GM23338 (cell line): Measurements from ENCODE around the gene OXCT2. TPM values are rescaled to one million over a fixed set of nuclear protein-coding genes. Genes with fewer than 3 reads are reported as not detected.

Experiments
- ATAC-seq: fragments of 200-7000 bp; cut with Tn5 transposase; 3 replicates; pipeline ENCODE4 v1.9.1; 2020
- DNase-seq: peaks from one replicate; pipeline ENCODE4 v3.0.0-alpha.2; 2015; ENCODE audit warnings: low spot score
- H2AFZ ChIP-seq: fragments of 200-600 bp; sonication (generic); 2 replicates; pipeline ENCODE4 v1.8.0; 2016; ENCODE audit warnings: antibody characterized with exemption, mild to moderate bottlenecking, moderate library complexity
- H3F3A ChIP-seq: fragments of 200-600 bp; sonication (generic); replicated peaks from 2 replicates; pipeline ENCODE4 v1.8.0; 2017; ENCODE audit warnings: antibody characterized with exemption, mixed run types, low read depth
- H3K27ac ChIP-seq: fragments of 200-600 bp; sonication (generic); 2 replicates; pipeline ENCODE4 v1.6.1; 2016; ENCODE audit warnings: low read depth
- H3K27me3 ChIP-seq: fragments of 200-600 bp; sonication (generic); 2 replicates; pipeline ENCODE4 v1.8.0; 2016; ENCODE audit warnings: mild to moderate bottlenecking, mixed run types, moderate library complexity; ENCODE audit not compliant: insufficient read depth
- H3K36me3 ChIP-seq: fragments of 200-600 bp; sonication (generic); 2 replicates; pipeline ENCODE4 v1.8.0; 2016; ENCODE audit warnings: mild to moderate bottlenecking; ENCODE audit not compliant: insufficient read depth
- H3K4me1 ChIP-seq: fragments of 200-600 bp; sonication (generic); 2 replicates; pipeline ENCODE4 v1.8.0; 2016; ENCODE audit warnings: mild to moderate bottlenecking, moderate library complexity; ENCODE audit not compliant: insufficient read depth
- H3K4me2 ChIP-seq: fragments of 200-600 bp; sonication (generic); 2 replicates; pipeline ENCODE4 v1.7.1; 2017; ENCODE audit warnings: mixed run types
- H3K4me3 ChIP-seq: fragments of 200-600 bp; sonication (generic); 2 replicates; pipeline ENCODE4 v1.6.1; 2016; ENCODE audit warnings: mixed run types
- H3K79me2 ChIP-seq: fragments of 200-600 bp; sonication (generic); replicated peaks from 2 replicates; pipeline ENCODE4 v1.8.0; 2017; ENCODE audit warnings: mild to moderate bottlenecking; ENCODE audit not compliant: insufficient read depth
- H3K9me2 ChIP-seq: fragments of 200-600 bp; sonication (generic); 2 replicates; pipeline ENCODE4 v1.8.0; 2017; ENCODE audit not compliant: insufficient read depth
- H4K20me1 ChIP-seq: fragments of 200-600 bp; sonication (generic); replicated peaks from 2 replicates; pipeline ENCODE4 v1.8.0; 2017; ENCODE audit warnings: mild to moderate bottlenecking; ENCODE audit not compliant: insufficient read depth
- H3K27ac Mint-ChIP-seq: 2 replicates; pipeline ENCODE4 v1.8.0; 2020; ENCODE audit warnings: inconsistent platforms, mild to moderate bottlenecking, moderate library complexity, mixed read lengths
- H3K27me3 Mint-ChIP-seq: 3 replicates; pipeline ENCODE4 v1.8.0; 2022; ENCODE audit warnings: low read depth, mild to moderate bottlenecking, moderate library complexity, mixed read lengths, inconsistent platforms; ENCODE audit not compliant: insufficient read depth, poor library complexity
- H3K36me3 Mint-ChIP-seq: 3 replicates; pipeline ENCODE4 v1.8.0; 2021; ENCODE audit warnings: low read depth, mild to moderate bottlenecking, inconsistent platforms, moderate library complexity, mixed read lengths
- H3K4me1 Mint-ChIP-seq: 3 replicates; pipeline ENCODE4 v1.8.0; 2020; ENCODE audit warnings: mild to moderate bottlenecking, inconsistent platforms, mixed read lengths
- H3K4me3 Mint-ChIP-seq: 3 replicates; pipeline ENCODE4 v1.8.0; 2021; ENCODE audit warnings: moderate library complexity, mild to moderate bottlenecking, inconsistent platforms, mixed read lengths
- H3K9me3 Mint-ChIP-seq: 3 replicates; pipeline ENCODE4 v1.8.0; 2020; ENCODE audit warnings: moderate library complexity, mild to moderate bottlenecking, inconsistent platforms, mixed read lengths
- CREB1 ChIP-seq: fragments of 250-450 bp; sonication (Bioruptor Pico); IDR thresholded peaks from 2 replicates; pipeline ENCODE4 v1.5.0; 2020; ENCODE audit warnings: low read depth, mild to moderate bottlenecking, moderate library complexity
- EZH2 ChIP-seq: fragments of 200-600 bp; sonication (generic); IDR thresholded peaks from one replicate; pipeline ENCODE4 v1.8.0; 2017; ENCODE audit warnings: antibody characterized with exemption, mild to moderate bottlenecking, low read depth; ENCODE audit not compliant: unreplicated experiment
- EZH2phosphoT487 ChIP-seq: fragments of 200-600 bp; sonication (generic); IDR thresholded peaks from one replicate; pipeline ENCODE4 v1.8.1; 2018; ENCODE audit warnings: antibody characterized with exemption; ENCODE audit not compliant: unreplicated experiment
- JUNB ChIP-seq: IDR thresholded peaks from one replicate; pipeline ENCODE4 v1.6.1; 2016; ENCODE audit warnings: antibody characterized with exemption; ENCODE audit not compliant: unreplicated experiment
- NANOG ChIP-seq: IDR thresholded peaks from 2 replicates; pipeline ENCODE4 v1.6.1; 2016; ENCODE audit warnings: antibody characterized with exemption, borderline replicate concordance
- POLR2AphosphoS5 ChIP-seq: IDR thresholded peaks from 2 replicates; pipeline ENCODE4 v1.6.1; 2016; ENCODE audit warnings: antibody characterized with exemption, low read depth
- STAT1 ChIP-seq: IDR thresholded peaks from one replicate; pipeline ENCODE4 v1.6.1; 2016; ENCODE audit warnings: antibody characterized with exemption; ENCODE audit not compliant: unreplicated experiment
- ZNF114 ChIP-seq: fragments of 250-450 bp; sonication (Bioruptor Pico); IDR thresholded peaks from 2 replicates; pipeline ENCODE4 v1.5.0; 2020; ENCODE audit warnings: mild to moderate bottlenecking, moderate library complexity
- ZNF331 ChIP-seq: fragments of 250-450 bp; sonication (Bioruptor Pico); IDR thresholded peaks from 2 replicates; pipeline ENCODE4 v1.5.0; 2020; ENCODE audit warnings: low read depth, mild to moderate bottlenecking, moderate library complexity
- polyA plus RNA-seq: library from polyadenylated mRNA; unstranded; fragments of >200 nt; fragmentation: Nextera tagmentation; extraction: Ambion mirVana; gene quantifications from 2 replicates; pipeline ENCODE4 v1.2.1, GENCODE V29; 2016
- total RNA-seq: library from RNA; depleted of rRNA; stranded (reverse); fragments of >200 nt; shearing (Covaris generic); gene quantifications from 2 replicates; pipeline ENCODE4 v1.2.3, GENCODE V29; 2014
- TF ChIP-seq, protein P1 (sequence below): IDR thresholded peaks from one replicate; pipeline ENCODE4 v1.6.1; 2018; ENCODE audit warnings: antibody characterized with exemption; ENCODE audit not compliant: unreplicated experiment
- TF ChIP-seq, protein P2 (sequence below): IDR thresholded peaks from 2 replicates; pipeline ENCODE4 v1.6.1; 2016; ENCODE audit warnings: antibody characterized with exemption

OXCT2 gene
- total and polyA plus RNA-seq, 2 experiments from 2014 or later: 1.4 to 2.8 TPM

GRCh38 chr1:39738622-39739366, 32.4 kb downstream of the OXCT2 start, which contains the start of gene PPIE:
Gene PPIE (plus strand): TSS chr1:39738882. CDS start chr1:39738901, 19 bp downstream.
- peak; percentile 98 for DNase-seq
- Mint-ChIP-seq H3K4me3 (peak within 1 kb of the TSS; percentile 97), H3K4me1 (peaks cover 7% of the 10 kb centered on the region), H3K36me3 (peaks cover 23% of the 10 kb centered on the region), H3K27me3 (peaks cover 25% of the 10 kb centered on the region), H3K9me3 (no peaks in the 10 kb centered on the region; the same call in 1 of the 3 replicates), H3K27ac (peak within 1 kb of the TSS; percentile 72; the same call in 1 of the 2 replicates)
- peaks cover 28% of the 10 kb centered on the region for H3K36me3 ChIP-seq
- H3K4me1 ChIP-seq: peaks cover 9% of the 10 kb centered on the region; the same call in 1 of the 2 replicates
- H3F3A ChIP-seq: no peaks in the 10 kb centered on the region
- peaks cover 19% of the 10 kb centered on the region for H4K20me1 ChIP-seq
- H3K9me2 ChIP-seq: peaks cover 12% of the 10 kb centered on the region; the same call in 1 of the 2 replicates
- peaks cover 43% of the 10 kb centered on the region for H3K27me3 ChIP-seq
- H3K4me3 ChIP-seq: peak within 1 kb of the TSS; percentile 78
- H3K4me2 ChIP-seq: peak within 1 kb of the TSS; percentile 86
- no peak for TF ChIP-seq ZNF331 (CRISPR knock-in tag)
- peak; percentile 88 for TF ChIP-seq POLR2AphosphoS5
- no peak for TF ChIP-seq ZNF114 (CRISPR knock-in tag)
- TF ChIP-seq EZH2phosphoT487: no peak
- no peak for TF ChIP-seq NANOG
- TF ChIP-seq, protein P1, sequence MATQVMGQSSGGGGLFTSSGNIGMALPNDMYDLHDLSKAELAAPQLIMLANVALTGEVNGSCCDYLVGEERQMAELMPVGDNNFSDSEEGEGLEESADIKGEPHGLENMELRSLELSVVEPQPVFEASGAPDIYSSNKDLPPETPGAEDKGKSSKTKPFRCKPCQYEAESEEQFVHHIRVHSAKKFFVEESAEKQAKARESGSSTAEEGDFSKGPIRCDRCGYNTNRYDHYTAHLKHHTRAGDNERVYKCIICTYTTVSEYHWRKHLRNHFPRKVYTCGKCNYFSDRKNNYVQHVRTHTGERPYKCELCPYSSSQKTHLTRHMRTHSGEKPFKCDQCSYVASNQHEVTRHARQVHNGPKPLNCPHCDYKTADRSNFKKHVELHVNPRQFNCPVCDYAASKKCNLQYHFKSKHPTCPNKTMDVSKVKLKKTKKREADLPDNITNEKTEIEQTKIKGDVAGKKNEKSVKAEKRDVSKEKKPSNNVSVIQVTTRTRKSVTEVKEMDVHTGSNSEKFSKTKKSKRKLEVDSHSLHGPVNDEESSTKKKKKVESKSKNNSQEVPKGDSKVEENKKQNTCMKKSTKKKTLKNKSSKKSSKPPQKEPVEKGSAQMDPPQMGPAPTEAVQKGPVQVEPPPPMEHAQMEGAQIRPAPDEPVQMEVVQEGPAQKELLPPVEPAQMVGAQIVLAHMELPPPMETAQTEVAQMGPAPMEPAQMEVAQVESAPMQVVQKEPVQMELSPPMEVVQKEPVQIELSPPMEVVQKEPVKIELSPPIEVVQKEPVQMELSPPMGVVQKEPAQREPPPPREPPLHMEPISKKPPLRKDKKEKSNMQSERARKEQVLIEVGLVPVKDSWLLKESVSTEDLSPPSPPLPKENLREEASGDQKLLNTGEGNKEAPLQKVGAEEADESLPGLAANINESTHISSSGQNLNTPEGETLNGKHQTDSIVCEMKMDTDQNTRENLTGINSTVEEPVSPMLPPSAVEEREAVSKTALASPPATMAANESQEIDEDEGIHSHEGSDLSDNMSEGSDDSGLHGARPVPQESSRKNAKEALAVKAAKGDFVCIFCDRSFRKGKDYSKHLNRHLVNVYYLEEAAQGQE: no peak
- peak; percentile 22; the same call in 1 of the 2 replicates for TF ChIP-seq CREB1
- H2AFZ ChIP-seq: peak within 1 kb of the TSS; percentile 100
- H3K79me2 ChIP-seq: peaks cover 3% of the 10 kb centered on the region
- peak; percentile 98 for ATAC-seq
- 0 out of 2 replicates have a peak within 1 kb of the TSS, but pooled peaks have one; percentile 45 for H3K27ac ChIP-seq

- peaks cover 12% of the 10 kb centered on the region; the same call in 1 of the 2 replicates for H3K9me2 ChIP-seq
- Mint-ChIP-seq H3K27ac (no peak overlapping the region), H3K27me3 (peaks cover 35% of the 10 kb centered on the region), H3K9me3 (no peaks in the 10 kb centered on the region; the same call in 1 of the 3 replicates), H3K4me1 (peaks cover 7% of the 10 kb centered on the region), H3K4me3 (no peak overlapping the region; the same call in 2 of the 3 replicates), H3K36me3 (peaks cover 14% of the 10 kb centered on the region)
- H3K4me3 ChIP-seq: no peak overlapping the region
- peaks cover 3% of the 10 kb centered on the region for H3K79me2 ChIP-seq
- H2AFZ ChIP-seq: 0 out of 2 replicates have a peak overlapping the region, but pooled peaks have one; percentile 66
- DNase-seq (no peak), ATAC-seq (no peak)
- H3K4me2 ChIP-seq: no peak overlapping the region
- H3F3A ChIP-seq: no peaks in the 10 kb centered on the region
- H3K27me3 ChIP-seq: peaks cover 55% of the 10 kb centered on the region
- H3K4me1 ChIP-seq: peaks cover 9% of the 10 kb centered on the region; the same call in 1 of the 2 replicates
- H4K20me1 ChIP-seq: peaks cover 12% of the 10 kb centered on the region
- peaks cover 17% of the 10 kb centered on the region for H3K36me3 ChIP-seq
- no peak overlapping the region for H3K27ac ChIP-seq
- TF ChIP-seq STAT1 (no peak), ZNF114 (CRISPR knock-in tag) (no peak), EZH2 (no peak), CREB1 (no peak), ZNF331 (CRISPR knock-in tag) (no peak), POLR2AphosphoS5 (no peak), EZH2phosphoT487 (no peak), JUNB (no peak)
- TF ChIP-seq, protein P1: no peak
- TF ChIP-seq, protein P2, sequence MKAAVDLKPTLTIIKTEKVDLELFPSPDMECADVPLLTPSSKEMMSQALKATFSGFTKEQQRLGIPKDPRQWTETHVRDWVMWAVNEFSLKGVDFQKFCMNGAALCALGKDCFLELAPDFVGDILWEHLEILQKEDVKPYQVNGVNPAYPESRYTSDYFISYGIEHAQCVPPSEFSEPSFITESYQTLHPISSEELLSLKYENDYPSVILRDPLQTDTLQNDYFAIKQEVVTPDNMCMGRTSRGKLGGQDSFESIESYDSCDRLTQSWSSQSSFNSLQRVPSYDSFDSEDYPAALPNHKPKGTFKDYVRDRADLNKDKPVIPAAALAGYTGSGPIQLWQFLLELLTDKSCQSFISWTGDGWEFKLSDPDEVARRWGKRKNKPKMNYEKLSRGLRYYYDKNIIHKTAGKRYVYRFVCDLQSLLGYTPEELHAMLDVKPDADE: no peak
These were observed 33.5 kb downstream of the OXCT2 start for GRCh38 chr1:39737546-39738169.
